ENCODE data around the gene ADAR.

Gene ADAR

DNA sequence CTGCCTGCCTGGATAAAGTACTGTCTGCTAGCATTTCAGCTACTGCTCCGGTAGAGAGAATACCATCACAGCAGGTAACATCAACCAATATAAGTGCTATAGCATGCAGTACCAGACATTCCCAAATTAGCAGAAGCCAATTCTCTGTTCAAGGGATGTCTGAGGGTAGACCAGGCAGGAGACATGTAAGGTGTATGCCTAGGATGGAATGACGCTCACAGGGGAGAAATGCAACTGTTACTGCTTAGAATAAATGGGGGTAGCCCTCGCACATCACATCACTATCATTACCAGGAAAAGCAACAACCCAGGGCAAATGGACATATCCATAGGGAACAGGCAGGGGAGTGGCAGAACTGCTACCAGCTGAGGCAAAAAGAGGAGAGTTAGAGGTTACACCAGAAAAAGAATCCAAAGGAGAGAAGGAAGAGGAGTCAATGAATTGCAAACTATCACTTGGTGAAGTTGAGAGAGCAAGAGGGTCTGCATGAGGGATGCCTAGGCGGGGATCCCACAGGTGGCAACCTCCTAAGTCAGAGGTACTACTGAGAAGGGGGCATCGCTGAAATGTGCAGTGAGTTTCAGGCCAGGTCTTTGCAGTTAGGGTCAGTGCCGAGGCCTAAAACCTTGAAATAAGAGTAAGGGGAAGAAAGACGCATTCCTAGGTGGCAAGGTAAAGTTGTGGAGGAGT is 50.6 kb downstream of the ADAR start:
- DNase-seq (ENCODE audit: low read depth): no peak

DNA sequence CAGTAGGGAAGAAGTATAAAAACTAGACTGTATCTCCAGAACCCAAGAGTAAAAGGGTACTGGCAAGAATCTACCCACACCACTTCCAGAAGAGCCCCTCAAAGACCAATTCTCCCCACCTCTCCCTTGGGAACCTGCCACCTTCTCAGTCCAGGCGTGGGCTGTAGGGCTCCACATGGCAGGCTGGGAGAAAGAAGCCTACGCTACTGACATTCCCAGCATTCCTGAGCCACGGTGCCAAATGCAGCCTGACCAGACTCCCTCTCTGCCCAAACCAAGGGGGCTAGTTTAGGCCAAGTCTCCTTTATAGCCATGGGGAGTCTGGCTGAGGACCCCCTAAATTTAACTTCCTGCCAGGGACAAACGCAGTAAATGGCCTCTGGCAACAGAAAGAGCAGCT is 51.6 kb downstream of the ADAR start:
- DNase-seq (ENCODE audit: low read depth): no peak

DNA sequence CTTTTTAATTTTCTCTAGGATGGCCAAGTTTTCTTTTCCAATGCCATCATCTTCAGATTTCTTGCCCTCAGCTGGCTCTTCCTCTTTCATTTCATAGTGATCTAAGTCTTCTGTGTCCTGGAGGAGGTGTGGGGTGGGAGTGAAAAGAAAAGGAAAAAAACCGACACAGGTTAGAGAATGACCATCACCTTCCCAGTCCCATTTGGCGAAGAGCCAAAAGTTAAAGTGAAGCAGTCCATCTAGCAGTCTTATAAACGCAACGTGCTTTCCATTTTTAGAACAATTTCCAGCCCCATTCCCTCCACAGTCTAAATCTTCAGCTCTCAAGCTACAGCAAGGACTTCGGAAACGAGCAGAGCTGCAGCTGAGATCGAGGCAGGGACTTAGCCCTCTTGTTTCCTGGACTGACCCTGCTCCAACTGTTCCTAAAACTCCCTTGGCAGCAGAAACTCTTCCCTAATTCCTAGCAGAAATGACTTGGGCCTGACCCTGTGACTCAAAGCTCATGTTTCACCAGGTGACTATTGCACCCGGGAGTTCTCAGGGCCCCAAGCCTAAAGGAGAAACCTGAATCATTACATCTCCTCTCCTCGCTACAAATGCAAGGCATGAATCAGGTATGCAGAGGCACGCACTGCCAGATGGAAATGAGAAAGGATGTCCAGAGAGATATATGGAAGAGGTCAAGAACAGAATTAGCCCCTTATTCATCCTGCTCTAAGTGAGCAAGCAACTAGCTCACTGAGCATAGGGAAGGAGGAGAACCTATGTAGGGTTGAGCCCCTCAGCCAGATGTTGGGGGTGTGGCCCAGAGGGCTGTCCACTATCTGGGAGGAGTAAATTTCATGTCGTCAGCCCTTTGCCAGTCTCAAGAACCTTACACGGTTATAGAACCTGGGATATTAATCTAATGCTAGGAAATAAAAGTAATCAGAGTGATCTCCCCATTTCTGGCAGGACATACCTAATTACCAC is 54.6 kb downstream of the ADAR start:
- DNase-seq (ENCODE audit: low read depth): no peak

DNA sequence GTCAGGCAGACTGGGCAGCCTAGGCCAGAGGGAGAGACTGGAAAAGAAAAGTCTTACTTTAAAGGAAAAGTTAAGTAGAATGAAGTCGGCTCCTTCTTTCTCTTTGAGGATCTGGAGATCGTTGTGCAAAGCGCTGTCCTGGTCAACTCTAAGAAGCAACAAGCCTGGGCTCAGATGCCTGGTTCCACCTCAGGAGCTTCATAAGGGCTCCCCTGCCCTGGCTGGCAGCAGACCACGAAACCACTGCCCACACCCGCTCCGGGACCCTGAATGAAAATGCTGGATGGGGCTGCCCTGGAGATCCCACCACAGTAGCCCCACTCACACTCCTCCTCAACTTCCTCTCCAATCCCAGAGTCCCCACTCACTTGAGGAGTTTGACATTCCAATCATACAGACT is 56.0 kb downstream of the ADAR start:
- no peak for DNase-seq (ENCODE audit: low read depth)

DNA sequence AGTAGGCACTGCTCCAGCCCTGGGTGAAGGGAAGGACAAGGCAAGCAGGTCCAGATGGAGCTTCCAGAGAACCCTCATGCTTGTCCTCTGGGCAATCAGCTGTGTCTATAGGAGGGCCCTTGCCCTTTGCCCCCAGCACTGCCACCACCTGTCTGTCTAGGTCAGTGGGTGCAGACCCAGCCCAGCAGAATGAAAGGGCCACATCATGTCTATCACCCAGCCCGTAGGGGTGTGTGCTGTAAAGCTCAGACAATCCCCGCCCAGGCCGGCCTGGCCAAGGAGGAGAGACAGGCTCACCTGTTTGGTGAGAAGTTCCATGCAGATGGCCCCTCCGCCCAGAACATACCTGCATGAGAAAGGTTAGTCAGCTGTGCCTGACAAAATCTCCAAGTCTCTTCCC is 56.5 kb downstream of the ADAR start:
- DNase-seq (ENCODE audit: low read depth): no peak

DNA sequence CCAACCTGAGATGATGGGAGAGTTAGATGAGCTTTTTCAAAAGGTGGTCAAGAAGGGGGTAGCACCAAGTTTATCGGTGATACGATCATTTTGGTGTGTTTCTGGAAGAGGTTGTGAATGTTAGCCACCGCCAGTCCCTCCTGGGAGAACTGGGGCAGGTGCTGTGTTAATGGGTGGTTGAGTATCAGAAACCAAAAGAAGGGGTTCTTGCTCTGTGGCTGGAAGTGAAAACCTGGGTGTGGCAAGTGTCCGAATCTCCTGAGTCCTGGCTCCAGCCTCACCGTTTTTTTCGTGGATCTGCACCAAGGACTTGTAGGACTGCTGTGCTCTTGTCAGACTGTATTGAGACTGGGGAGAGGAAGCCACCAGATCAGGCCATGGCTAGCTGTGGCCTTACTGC is 57.3 kb downstream of the ADAR start:
- DNase-seq (ENCODE audit: low read depth): no peak

DNA sequence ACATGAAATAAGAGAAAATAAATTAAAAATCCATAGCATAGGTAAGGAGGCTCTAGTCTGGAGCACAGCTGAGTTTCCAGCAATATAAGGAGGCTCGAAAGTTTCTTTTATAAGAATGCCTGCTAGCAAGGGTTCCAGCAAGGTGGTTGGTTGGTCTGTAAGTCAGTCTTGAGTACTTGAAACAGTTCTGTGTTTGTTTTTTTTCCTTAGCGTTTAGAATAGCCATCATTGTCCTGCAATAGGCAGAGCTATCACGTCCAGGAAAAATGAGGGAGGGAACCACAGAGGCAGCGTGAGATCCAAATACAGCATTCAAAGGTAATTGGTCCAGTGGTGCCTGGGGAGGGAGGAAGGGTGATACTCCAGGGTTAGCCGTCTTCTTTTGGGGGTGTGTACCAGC is 57.9 kb downstream of the ADAR start:
- DNase-seq (ENCODE audit: low read depth): no peak

DNA sequence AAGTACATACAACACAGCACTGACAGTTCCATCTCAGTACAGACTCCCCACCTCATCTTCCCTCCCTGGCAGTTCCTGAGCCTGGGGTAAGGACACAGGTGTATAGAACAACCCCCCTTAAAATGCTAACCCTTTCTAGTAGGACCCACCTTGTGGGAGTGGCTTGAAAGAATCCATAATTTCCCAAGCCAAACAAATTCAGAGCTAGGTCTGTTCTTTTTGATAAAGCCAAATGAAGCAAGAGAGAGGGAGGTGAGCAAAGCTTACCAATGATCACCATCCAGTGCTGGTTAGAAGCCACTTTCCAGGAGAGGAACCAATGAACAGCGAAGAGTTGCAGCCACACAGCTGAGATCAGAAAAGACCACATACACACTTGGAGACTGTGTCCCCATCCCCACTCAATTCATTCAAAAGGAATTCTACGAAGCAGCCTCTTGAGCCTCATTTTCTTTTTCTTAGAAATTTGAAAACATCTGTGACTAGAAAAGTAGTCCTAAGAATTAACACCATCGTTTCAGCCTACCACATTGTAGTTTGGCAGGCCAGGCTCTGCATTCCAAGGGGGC is 58.7 kb downstream of the ADAR start:
- no peak for DNase-seq (ENCODE audit: low read depth)

DNA sequence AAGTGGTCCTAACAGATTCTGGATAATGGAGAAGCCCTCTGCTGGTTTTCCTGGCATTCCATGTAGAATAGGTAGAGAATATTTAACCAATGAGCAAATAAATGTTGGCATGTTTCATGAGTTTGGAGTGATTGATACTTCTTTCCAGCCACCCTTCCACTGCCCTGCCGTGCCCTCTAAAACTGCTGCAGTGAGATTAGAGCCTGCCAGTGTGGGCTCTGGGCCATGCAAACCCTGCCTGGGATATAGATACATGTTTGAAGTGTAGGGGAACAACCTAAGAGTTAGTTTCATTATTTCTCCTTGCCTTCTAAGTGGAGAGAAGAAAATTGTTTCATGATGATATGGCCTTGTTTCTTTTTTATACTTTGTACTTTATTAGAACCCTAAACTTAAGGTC is 60.0 kb downstream of the ADAR start:
- DNase-seq (ENCODE audit: low read depth): no peak

DNA sequence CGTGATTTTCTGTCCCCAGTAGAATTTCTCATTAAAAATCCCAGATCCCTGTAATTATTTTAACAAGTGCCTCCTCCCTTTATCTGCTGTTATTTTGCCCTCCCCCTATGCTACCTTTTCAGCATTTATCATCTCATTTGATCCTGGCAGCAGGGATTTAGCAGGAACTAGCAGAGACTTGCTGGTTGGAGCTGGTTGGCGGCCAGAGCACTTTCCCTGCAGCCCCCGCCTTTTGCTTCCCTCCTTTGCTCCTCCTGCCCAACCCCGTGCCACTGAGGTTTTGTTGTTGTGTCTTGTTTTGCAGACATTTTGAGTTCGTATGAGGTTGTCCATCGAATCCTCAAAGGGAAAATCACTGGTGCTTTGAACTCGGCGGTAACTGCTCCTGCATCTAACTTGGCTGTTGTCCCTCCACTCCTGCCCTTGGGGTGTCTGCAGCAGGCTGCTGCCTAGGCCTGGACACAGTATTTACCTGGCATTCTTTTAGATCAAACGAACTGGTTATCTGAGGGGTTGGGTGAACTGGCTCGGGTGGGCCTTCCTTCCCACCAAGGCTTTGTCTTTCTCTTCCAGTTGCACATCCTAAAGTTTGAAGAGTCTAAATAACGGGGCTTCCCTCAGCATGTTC is 60.8 kb downstream of the ADAR start:
- DNase-seq (ENCODE audit: low read depth): no peak

DNA sequence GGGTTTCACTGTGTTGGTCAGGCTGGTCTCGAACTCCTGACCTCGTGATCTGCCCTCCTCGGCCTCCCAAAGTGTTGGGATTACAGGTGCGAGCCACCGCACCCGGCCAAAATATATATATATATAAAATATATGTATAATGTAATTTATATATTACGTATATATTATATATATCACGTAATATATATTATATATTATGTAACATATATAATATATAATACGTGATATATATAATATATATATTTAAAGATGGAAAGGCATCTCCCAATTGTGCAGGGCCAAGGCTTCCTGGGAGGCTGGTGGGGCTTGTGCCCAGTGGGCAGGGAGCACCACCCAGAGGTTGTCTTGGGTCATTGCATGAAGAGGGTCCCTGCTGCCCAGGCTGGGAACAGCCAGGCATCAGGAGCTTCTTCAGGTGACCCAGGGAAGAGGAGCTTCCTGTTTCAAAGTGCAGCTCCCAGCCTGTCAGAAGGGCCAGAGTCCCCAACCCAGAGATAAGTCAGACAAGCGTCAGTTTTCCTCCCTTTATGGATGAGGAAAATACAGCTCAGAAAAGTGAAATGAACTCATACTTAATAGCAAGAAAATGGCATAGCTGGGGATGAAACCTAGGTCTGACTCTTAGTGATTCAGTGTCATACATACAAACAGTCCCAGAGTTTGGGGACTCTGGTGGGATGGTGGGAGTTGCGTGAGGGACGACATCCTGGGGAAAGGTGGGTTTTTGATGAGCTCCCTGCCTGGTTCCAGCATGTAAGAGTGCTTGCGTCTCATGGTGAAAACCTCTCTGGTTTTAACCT is 61.5 kb downstream of the ADAR start:
- DNase-seq (ENCODE audit: low read depth): peak; percentile 63

DNA sequence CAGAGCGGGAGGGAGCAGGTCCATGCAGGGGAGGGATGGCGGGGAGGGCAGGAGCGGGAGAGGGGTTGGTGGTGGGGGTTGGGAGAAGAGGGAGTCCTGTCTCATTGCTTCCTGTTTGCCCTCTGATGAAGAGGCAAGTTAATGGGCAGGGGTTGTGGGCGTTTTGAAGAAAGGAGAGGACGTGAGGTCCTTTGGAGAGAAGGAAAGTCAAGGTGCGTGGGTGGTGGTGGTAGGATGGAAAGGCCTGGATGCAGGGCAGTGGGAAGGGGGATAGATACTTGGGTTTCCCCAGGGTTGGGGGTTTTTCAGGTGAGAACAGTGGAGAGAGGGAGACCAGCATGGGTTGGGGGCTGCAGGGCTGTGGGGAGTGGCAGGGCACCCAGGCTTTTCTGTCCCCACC is 66.8 kb downstream of the ADAR start:
- DNase-seq (ENCODE audit: low read depth): no peak

DNA sequence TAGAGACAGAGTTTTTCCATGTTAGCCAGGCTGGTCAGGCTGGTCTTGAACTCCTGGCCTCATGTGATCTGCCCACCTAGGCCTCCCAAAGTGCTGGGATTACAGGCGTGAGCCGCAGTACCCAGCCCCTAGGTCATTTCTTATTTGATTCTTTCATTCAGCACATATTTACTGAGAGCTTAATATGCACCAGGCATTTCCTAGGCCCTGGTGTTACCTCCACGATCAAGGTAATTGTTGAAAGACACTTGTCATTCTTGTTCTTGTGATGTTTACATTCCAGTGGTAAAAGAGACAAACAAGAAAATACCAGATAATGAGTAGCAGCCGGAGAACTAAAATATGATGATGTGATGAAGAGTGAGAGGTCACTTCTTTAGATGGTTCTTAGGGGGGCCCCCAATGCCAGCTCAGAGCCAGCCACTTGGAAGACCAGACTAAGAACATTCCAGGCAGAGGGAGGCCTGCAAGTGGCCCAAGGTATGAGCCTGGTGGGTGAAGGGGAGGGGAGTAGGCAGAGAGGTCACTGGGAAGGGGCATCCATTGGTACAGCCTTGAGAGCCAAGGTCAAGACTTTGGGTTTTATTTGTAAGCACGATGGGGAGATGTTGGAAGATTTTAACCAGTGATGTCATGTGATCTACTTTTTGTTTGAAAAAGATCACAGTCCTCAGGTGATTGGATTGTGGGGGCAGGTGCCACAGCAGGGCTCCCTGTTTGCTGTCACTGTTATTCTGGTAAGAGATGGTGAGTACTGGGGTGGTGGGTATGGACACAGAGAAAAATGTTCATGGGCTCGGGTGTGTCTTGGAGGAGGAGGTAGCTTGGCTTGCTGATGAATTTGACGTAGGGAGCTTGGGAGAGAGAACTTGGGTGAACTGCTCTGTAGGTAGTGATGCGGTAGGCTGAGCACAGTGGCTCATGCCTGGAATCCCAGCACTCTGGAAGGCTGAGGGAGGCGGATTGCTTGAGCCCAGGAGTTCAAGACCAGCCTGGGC is 68.2 kb downstream of the ADAR start:
- DNase-seq (ENCODE audit: low read depth): no peak

DNA sequence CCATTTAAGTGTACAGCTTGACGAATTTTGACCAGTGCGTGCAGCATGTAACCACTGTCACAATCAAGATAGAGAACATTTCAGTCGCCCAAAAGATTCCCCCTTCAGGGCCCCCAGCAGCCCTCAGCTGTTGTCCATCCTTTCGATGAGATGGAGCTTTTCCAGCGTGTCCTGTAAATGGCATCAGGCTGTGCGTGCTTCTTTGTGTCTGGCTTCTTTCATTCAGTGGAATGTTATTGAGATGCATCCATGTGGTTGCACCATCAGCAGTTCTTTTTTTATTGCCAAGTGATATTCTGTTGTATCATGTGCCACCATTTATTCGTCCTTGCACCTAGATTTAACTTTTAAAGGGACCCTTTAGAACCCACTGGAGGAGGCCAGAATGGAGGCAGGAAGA is 71.4 kb downstream of the ADAR start:
- DNase-seq (ENCODE audit: low read depth): no peak

DNA sequence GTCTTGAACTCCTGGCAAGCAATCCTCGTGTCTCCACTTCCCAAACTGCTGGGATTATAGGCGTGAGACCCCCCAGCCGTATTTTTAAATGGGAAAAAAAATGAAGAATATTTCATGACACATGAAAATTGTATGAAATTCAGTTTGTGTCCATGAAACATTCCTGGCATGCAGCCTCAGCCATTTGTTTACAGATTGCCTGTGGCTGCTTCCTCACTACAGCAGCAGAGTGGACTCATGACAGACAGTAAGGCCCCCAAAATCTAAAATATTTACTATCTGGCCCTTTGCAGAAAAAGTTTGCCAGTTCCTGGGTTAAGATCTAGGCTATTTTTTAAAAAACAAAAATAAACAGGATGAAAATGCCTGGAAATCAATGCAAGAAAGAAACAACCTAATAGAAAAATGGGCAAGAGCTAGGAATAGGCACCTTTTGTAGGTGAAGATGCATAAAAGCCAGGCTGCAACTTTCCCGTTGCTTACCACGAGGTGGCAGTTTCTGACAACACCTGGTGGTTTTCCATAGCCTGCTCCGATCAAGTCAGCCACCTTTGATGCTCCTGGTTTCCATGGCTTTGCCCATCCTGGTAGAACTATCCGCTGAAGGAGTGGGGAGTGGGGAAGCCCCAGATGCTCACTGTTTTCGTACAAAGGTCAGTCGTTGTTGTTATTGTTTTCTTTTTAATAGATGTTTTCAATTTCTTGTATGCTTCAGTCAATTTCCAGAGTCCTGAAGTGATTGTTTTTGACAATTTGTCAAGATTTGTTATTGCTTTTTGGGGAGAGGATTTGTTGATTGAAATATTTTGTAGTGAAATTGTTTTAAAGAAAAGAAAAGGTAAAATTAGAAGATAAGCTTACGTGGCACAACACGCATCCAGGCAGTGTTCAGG is 73.8 kb downstream of the ADAR start:
- no peak for DNase-seq (ENCODE audit: low read depth)
